Endothelial cell of umbilical vein (primary cell): ENCODE results near the gene ADGRG3. TPM values are rescaled to one million over a fixed set of nuclear protein-coding genes. Genes with fewer than 3 reads are reported as not detected.

Experiments
- BruUV-seq: library from RNA; stranded (reverse); fragments of 400-500 nt; replicated peaks from 2 replicates; lab custom pipeline; 2021; lab: Mats Ljungman, UMichigan
- CTCF ChIA-PET: fragments of 300-600, 350-600 bp; sonication (Branson Sonifier 250); formaldehyde crosslinking; loops from one replicate; lab custom pipeline; 2021; ENCODE audit warnings: antibody characterized with exemption, inconsistent platforms; lab: Charles Lee
- POLR2A ChIA-PET: fragments of 300-600, 350-600 bp; sonication (Branson Sonifier 250); formaldehyde crosslinking; loops from one replicate; lab custom pipeline; 2021; ENCODE audit warnings: antibody characterized with exemption, inconsistent platforms; lab: Charles Lee
- DNase-seq: peaks from one replicate; pipeline ENCODE4 v3.0.0-alpha.2; 2011; ENCODE audit warnings: low read depth, low spot score
- FAIRE-seq: peaks from 2 replicates; lab custom pipeline; 2011; peaks lifted over from hg19 to GRCh38; lab: Jason Lieb, UNC
- H2AFZ ChIP-seq: 2 replicates; pipeline ENCODE4 v1.6.0; 2012; ENCODE audit warnings: low read depth, low read length, control low read depth, inconsistent platforms
- H3K27ac ChIP-seq: 2 replicates; pipeline ENCODE4 v1.5.1; 2011; ENCODE audit warnings: low read depth, mild to moderate bottlenecking, control low read depth, low read length, moderate library complexity; ENCODE audit not compliant: insufficient read depth
- H3K27me3 ChIP-seq, 2 experiments: 2 replicates each; pipeline versions ENCODE4 v1.6.0 to v1.6.1; 2011; ENCODE audit warnings: low read length in 2 of 2, mixed read lengths in 1 of 2; ENCODE audit not compliant: control insufficient read depth in 2 of 2, insufficient read depth in 2 of 2
- H3K36me3 ChIP-seq, 2 experiments: 2 replicates in 1 of 2; 3 replicates in 1 of 2; pipeline ENCODE4 v1.5.1; 2011; ENCODE audit warnings: low read length in 2 of 2, mild to moderate bottlenecking in 1 of 2, moderate library complexity in 1 of 2; ENCODE audit not compliant: control insufficient read depth in 2 of 2, insufficient read depth in 2 of 2; ENCODE audit errors: extremely low read depth in 1 of 2
- H3K4me1 ChIP-seq: 3 replicates; pipeline ENCODE4 v1.5.1; 2011; ENCODE audit warnings: mild to moderate bottlenecking, low read length; ENCODE audit not compliant: control insufficient read depth, insufficient read depth; ENCODE audit errors: extremely low read depth
- H3K4me2 ChIP-seq: 2 replicates; pipeline ENCODE4 v1.6.1; 2011; ENCODE audit warnings: low read length, control low read depth, mixed read lengths; ENCODE audit not compliant: insufficient read depth
- H3K4me3 ChIP-seq, 3 experiments: fragments of 200-600 bp in 1 of 3; sonication (generic), shearing (Covaris generic) in 1 of 3; replicated peaks in 1 of 3; 2 replicates each; pipeline ENCODE4 v1.5.1; 2011 to 2016; ENCODE audit warnings: control low read depth in 3 of 3, low read length in 3 of 3, mild to moderate bottlenecking in 2 of 3, inconsistent platforms in 1 of 3, low read depth in 1 of 3, moderate library complexity in 1 of 3; ENCODE audit not compliant: insufficient read depth in 1 of 3
- H3K79me2 ChIP-seq: 2 replicates; pipeline ENCODE4 v1.6.0; 2012; ENCODE audit warnings: low read length, inconsistent platforms; ENCODE audit not compliant: control insufficient read depth, insufficient read depth
- H3K9ac ChIP-seq: replicated peaks from 2 replicates; pipeline ENCODE3; 2011; ENCODE audit warnings: low read length, control low read depth; ENCODE audit not compliant: insufficient read depth; ENCODE audit errors: extremely low read depth
- H3K9me1 ChIP-seq: replicated peaks from 3 replicates; pipeline ENCODE4 v1.6.0; 2011; ENCODE audit warnings: mild to moderate bottlenecking, low read length; ENCODE audit not compliant: control insufficient read depth, insufficient read depth; ENCODE audit errors: extremely low read depth
- H3K9me3 ChIP-seq: replicated peaks from 2 replicates; pipeline ENCODE4 v1.5.1; 2012; ENCODE audit warnings: low read length, inconsistent platforms; ENCODE audit not compliant: control insufficient read depth, insufficient read depth
- H4K20me1 ChIP-seq: replicated peaks from 2 replicates; pipeline ENCODE3; 2011; ENCODE audit warnings: mild to moderate bottlenecking, low read length; ENCODE audit not compliant: control insufficient read depth, insufficient read depth; ENCODE audit errors: extremely low read depth
- CTCF ChIP-seq, 2 donors: IDR thresholded peaks; 1 replicate in 1 of 2; 2 replicates in 1 of 2; pipeline ENCODE4 v1.5.1; 2011; ENCODE audit warnings: low read length in 2 of 2, mild to moderate bottlenecking in 2 of 2, moderate library complexity in 2 of 2, control low read depth in 1 of 2, inconsistent platforms in 1 of 2, low read depth in 1 of 2; ENCODE audit not compliant: insufficient read depth in 1 of 2; ENCODE audit errors: extremely low read depth in 1 of 2
- EZH2 ChIP-seq: IDR thresholded peaks from 2 replicates; pipeline ENCODE4 v1.6.1; 2012; ENCODE audit warnings: borderline replicate concordance, low read depth, mild to moderate bottlenecking, moderate library complexity, low read length, inconsistent platforms; ENCODE audit not compliant: severe bottlenecking
- FOS ChIP-seq: IDR thresholded peaks from 2 replicates; pipeline ENCODE4 v1.6.1; 2011; ENCODE audit warnings: mild to moderate bottlenecking, low read length, moderate library complexity, borderline replicate concordance; ENCODE audit not compliant: insufficient read depth
- GATA2 ChIP-seq: IDR thresholded peaks from 2 replicates; pipeline ENCODE4 v1.7.0; 2011; ENCODE audit warnings: low read depth, mild to moderate bottlenecking, moderate library complexity, mixed read lengths, low read length; ENCODE audit not compliant: insufficient read length, insufficient read depth
- JUN ChIP-seq: IDR thresholded peaks from 2 replicates; pipeline ENCODE4 v1.6.1; 2011; ENCODE audit warnings: borderline replicate concordance, low read depth; ENCODE audit not compliant: insufficient read length, insufficient read depth
- MAX ChIP-seq: IDR thresholded peaks from 2 replicates; pipeline ENCODE4 v1.6.1; 2011; ENCODE audit not compliant: insufficient read depth, insufficient read length
- MYC ChIP-seq: IDR thresholded peaks from one replicate; pipeline ENCODE4 v1.6.1; 2011; ENCODE audit warnings: mild to moderate bottlenecking, low read depth, low read length
- POLR2A ChIP-seq: IDR thresholded peaks from 2 replicates; pipeline ENCODE4 v1.6.1; 2012; ENCODE audit warnings: low read depth, mild to moderate bottlenecking, control low read depth, low read length
- POLR2AphosphoS5 ChIP-seq: IDR thresholded peaks from 2 replicates; pipeline ENCODE4 v1.6.1; 2012; ENCODE audit warnings: low read depth, mild to moderate bottlenecking, control low read depth, low read length, moderate library complexity; ENCODE audit not compliant: insufficient read depth
- dilution Hi-C: fragments of 300-500 bp; cut with MboI; formaldehyde crosslinking; loops from one replicate; pipeline ENCODE4 v1.15.0; 2019; ENCODE audit warnings: low sequenced_read_pairs; ENCODE audit not compliant: extremely low pct_ligation_motif_present
- intact Hi-C: fragments of 100-400 bp; cut with micrococcal nuclease; formaldehyde crosslinking; loops from one replicate; pipeline ENCODE4 v1.10.0; 2022
- polyA plus RNA-seq, 4 experiments: library from polyadenylated mRNA; depleted of rRNA in 3 of 4; stranded (reverse) in 3 of 4; unstranded in 1 of 4; fragments of >200 nt; gene quantifications; 2 replicates each; pipeline versions ENCODE4 v1.2.1 to v1.2.3, GENCODE V29; 2011 to 2012; ENCODE audit warnings: missing spikeins in 1 of 4
- total RNA-seq: library from RNA; stranded (reverse); gene quantifications from 2 replicates; pipeline ENCODE4 v1.2.3, GENCODE V29; 2021

The ADGRG3 gene
- total and polyA plus RNA-seq, 2 donors (not counting 3 experiments of a cell fraction or from before 2014, with no cell fraction given), result not detected

GRCh38 chr16:57667048-57667525, 1.0 kb upstream of the ADGRG3 start:
- H2AFZ ChIP-seq, result no peak overlapping the region
- POLR2A ChIA-PET, result no interaction called here

More at GRCh38 chr16:57667048-57667525, 1.0 kb upstream of the ADGRG3 start:
- CTCF ChIA-PET, result interaction anchor here (0.9 to 1.9 kb wide), 6 partner anchors 10 to 91 kb away, joined by 3 to 9 read pairs (median 4); partner anchors contain the start of gene DRC7
- Histone ChIP-seq H3K79me2 (no peaks in the 10 kb centered on the region), H3K9me3 (no peaks in the 10 kb centered on the region), H3K27ac (no peak overlapping the region), H3K4me1 (no peaks in the 10 kb centered on the region), H4K20me1 (no peaks in the 10 kb centered on the region), H3K4me3 (no peak overlapping the region), H3K9me1 (no peaks in the 10 kb centered on the region), H3K36me3 (peaks cover 0 to 2% of the 10 kb centered on the region in 2 experiments), H3K4me2 (no peak overlapping the region), H3K9ac (no peak overlapping the region), H3K27me3 (peaks cover 0 to 3% of the 10 kb centered on the region in 2 experiments)
- dilution Hi-C loops (no loop called here), intact Hi-C loops (no loop called here)
- TF ChIP-seq MYC (no peak), POLR2AphosphoS5 (no peak), MAX (no peak), CTCF (IDR thresholded peaks at IDR 0.05; ENCODE audit: extremely low read depth in 1 of 2, insufficient read depth in 1 of 2, low read depth in 1 of 2, low read length in 2 of 2) (no peak), EZH2 (no peak), GATA2 (no peak), JUN (no peak), FOS (no peak), POLR2A (no peak)
- no peak for FAIRE-seq
- BruUV-seq, result no TSS peak
- DNase-seq, result no peak
